IMR-90 (cell line): ENCODE data around the gene CDH13. TPM values are rescaled to one million over a fixed set of nuclear protein-coding genes. Genes with fewer than 3 reads are reported as not detected.

Source experiments
- ATAC-seq: fragments of 200-7000 bp; cut with Tn5 transposase; 2 replicates; pipeline ENCODE4 v1.9.1; 2020; ENCODE audit warnings: low read depth, mild to moderate bottlenecking, moderate library complexity
- BruUV-seq: library from RNA; stranded (reverse); fragments of 400-500 nt; replicated peaks from 2 replicates; lab custom pipeline; 2021; lab: Mats Ljungman, UMichigan
- CTCF ChIA-PET: fragments of 300-600 bp; formaldehyde crosslinking; extraction: SDS; loops from one replicate; lab custom pipeline; 2021; ENCODE audit warnings: antibody characterized with exemption; lab: Yijun Ruan, JAX
- POLR2A ChIA-PET: fragments of 300-600 bp; sonication (Branson Sonifier 250); formaldehyde crosslinking; loops from one replicate; lab custom pipeline; 2022; ENCODE audit warnings: antibody characterized with exemption; ENCODE audit not compliant: unreplicated experiment; lab: Charles Lee
- DNase-seq: peaks from one replicate; pipeline ENCODE4 v3.0.0; 2013
- H2AFZ ChIP-seq: replicated peaks from 2 replicates; pipeline ENCODE3; 2013; ENCODE audit warnings: low read length, mild to moderate bottlenecking; ENCODE audit not compliant: poor library complexity
- H2AK5ac ChIP-seq: 2 replicates; pipeline ENCODE4 v1.6.1; 2013; ENCODE audit warnings: low read depth, low read length, inconsistent platforms
- H2AK9ac ChIP-seq: replicated peaks from 2 replicates; pipeline ENCODE3; 2013; ENCODE audit warnings: mild to moderate bottlenecking, low read depth, low read length, moderate library complexity; ENCODE audit not compliant: poor library complexity
- H2BK120ac ChIP-seq: 2 replicates; pipeline ENCODE4 v1.6.1; 2013; ENCODE audit warnings: low read depth, low read length, inconsistent platforms
- H2BK15ac ChIP-seq: 3 replicates; pipeline ENCODE4 v1.6.1; 2013; ENCODE audit warnings: low read depth, low read length, inconsistent platforms
- H2BK20ac ChIP-seq: 2 replicates; pipeline ENCODE4 v1.6.1; 2013; ENCODE audit warnings: low read depth, mild to moderate bottlenecking, inconsistent platforms, low read length, moderate library complexity
- H2BK5ac ChIP-seq: 2 replicates; pipeline ENCODE4 v1.6.1; 2013; ENCODE audit warnings: mild to moderate bottlenecking, low read depth, low read length, inconsistent platforms; ENCODE audit not compliant: poor library complexity, severe bottlenecking
- H3K14ac ChIP-seq: replicated peaks from 2 replicates; pipeline ENCODE4 v1.6.1; 2013; ENCODE audit warnings: low read depth, low read length, inconsistent platforms
- H3K18ac ChIP-seq: 2 replicates; pipeline ENCODE4 v1.6.1; 2013; ENCODE audit warnings: low read depth, low read length, control low read depth
- H3K23ac ChIP-seq: 2 replicates; pipeline ENCODE4 v1.6.1; 2013; ENCODE audit warnings: low read depth, low read length, inconsistent platforms
- H3K27ac ChIP-seq: 2 replicates; pipeline ENCODE4 v1.5.1; 2013; ENCODE audit warnings: mild to moderate bottlenecking, control low read depth, low read length; ENCODE audit not compliant: insufficient read depth
- H3K27me3 ChIP-seq: 2 replicates; pipeline ENCODE4 v1.6.1; 2013; ENCODE audit warnings: low read length; ENCODE audit not compliant: control insufficient read depth, insufficient read depth
- H3K36me3 ChIP-seq: 2 replicates; pipeline ENCODE4 v1.6.1; 2013; ENCODE audit warnings: low read length, mixed read lengths; ENCODE audit not compliant: control insufficient read depth, insufficient read depth
- H3K4ac ChIP-seq: 2 replicates; pipeline ENCODE4 v1.6.1; 2013; ENCODE audit warnings: low read depth, low read length, inconsistent platforms
- H3K4me1 ChIP-seq: 2 replicates; pipeline ENCODE4 v1.6.1; 2013; ENCODE audit warnings: low read length, mixed read lengths; ENCODE audit not compliant: control insufficient read depth, insufficient read depth
- H3K4me2 ChIP-seq: 2 replicates; pipeline ENCODE4 v1.6.1; 2013; ENCODE audit warnings: low read depth, mild to moderate bottlenecking, control low read depth, low read length, moderate library complexity
- H3K4me3 ChIP-seq: 2 replicates; pipeline ENCODE4 v1.5.1; 2013; ENCODE audit warnings: low read depth, mild to moderate bottlenecking, control low read depth, low read length, moderate library complexity; ENCODE audit not compliant: insufficient read depth
- H3K56ac ChIP-seq: 2 replicates; pipeline ENCODE4 v1.6.1; 2013; ENCODE audit warnings: low read length, inconsistent platforms; ENCODE audit not compliant: insufficient read depth; ENCODE audit errors: extremely low read depth
- H3K79me1 ChIP-seq, 2 experiments: 2 replicates each; pipeline ENCODE4 v1.6.1; 2013; ENCODE audit warnings: low read length in 2 of 2, inconsistent platforms in 1 of 2, low read depth in 1 of 2
- H3K9ac ChIP-seq: 2 replicates; pipeline ENCODE4 v1.6.1; 2013; ENCODE audit warnings: low read depth, low read length, control low read depth
- H3K9me1 ChIP-seq: 2 replicates; pipeline ENCODE4 v1.6.1; 2013; ENCODE audit warnings: low read length, inconsistent platforms; ENCODE audit not compliant: insufficient read depth
- H3K9me3 ChIP-seq: 2 replicates; pipeline ENCODE4 v1.6.1; 2013; ENCODE audit warnings: low read length; ENCODE audit not compliant: control insufficient read depth, insufficient read depth
- H4K20me1 ChIP-seq: 2 replicates; pipeline ENCODE4 v1.6.1; 2013; ENCODE audit warnings: low read length, inconsistent platforms; ENCODE audit not compliant: insufficient read depth
- H4K5ac ChIP-seq: 2 replicates; pipeline ENCODE4 v1.6.1; 2013; ENCODE audit warnings: mild to moderate bottlenecking, low read depth, low read length, control low read depth
- H4K8ac ChIP-seq, 2 experiments: 2 replicates each; pipeline ENCODE4 v1.6.1; 2013; ENCODE audit warnings: low read depth in 2 of 2, low read length in 2 of 2, control low read depth in 1 of 2, inconsistent platforms in 1 of 2
- H4K91ac ChIP-seq: 2 replicates; pipeline ENCODE4 v1.6.1; 2013; ENCODE audit warnings: low read depth, low read length, inconsistent platforms; ENCODE audit not compliant: insufficient read depth
- BHLHE40 ChIP-seq: fragments of 150-350 bp; IDR thresholded peaks from 2 replicates; pipeline ENCODE4 v1.6.1; 2016; ENCODE audit warnings: mild to moderate bottlenecking, low read depth, low read length
- CEBPB ChIP-seq: IDR thresholded peaks from 2 replicates; pipeline ENCODE4 v1.6.1; 2012; ENCODE audit warnings: low read depth, low read length, improper control_type of control experiment
- CHD1 ChIP-seq: IDR thresholded peaks from 2 replicates; pipeline ENCODE4 v1.6.1; 2012; ENCODE audit warnings: low read depth, low read length, improper control_type of control experiment
- CTCF ChIP-seq: conservative IDR thresholded peaks from 2 replicates; pipeline ENCODE4 v1.5.1; 2012; ENCODE audit warnings: mild to moderate bottlenecking, low read depth, low read length, improper control_type of control experiment
- FOS ChIP-seq: fragments of 150-350 bp; IDR thresholded peaks from 2 replicates; pipeline ENCODE4 v1.6.1; 2016; ENCODE audit warnings: low read depth, low read length
- MAFK ChIP-seq: IDR thresholded peaks from 2 replicates; pipeline ENCODE4 v1.6.1; 2012; ENCODE audit warnings: low read depth, low read length, improper control_type of control experiment
- MXI1 ChIP-seq: IDR thresholded peaks from 2 replicates; pipeline ENCODE4 v1.6.1; 2012; ENCODE audit warnings: low read depth, mild to moderate bottlenecking, low read length, moderate library complexity, borderline replicate concordance
- NFE2L2 ChIP-seq: fragments of 150-350 bp; IDR thresholded peaks from 2 replicates; pipeline ENCODE4 v1.6.1; 2016; ENCODE audit warnings: low read depth, mild to moderate bottlenecking, low read length
- RCOR1 ChIP-seq: IDR thresholded peaks from 2 replicates; pipeline ENCODE4 v1.6.1; 2012; ENCODE audit warnings: mild to moderate bottlenecking, low read length, improper control_type of control experiment; ENCODE audit not compliant: insufficient replicate concordance
- RFX5 ChIP-seq: IDR thresholded peaks from 2 replicates; pipeline ENCODE4 v1.8.0; 2012; ENCODE audit warnings: low read depth, mild to moderate bottlenecking, low read length, moderate library complexity
- SMC3 ChIP-seq: fragments of 150-350 bp; IDR thresholded peaks from 2 replicates; pipeline ENCODE4 v1.6.1; 2016; ENCODE audit warnings: low read depth, mild to moderate bottlenecking, antibody characterized with exemption, low read length, moderate library complexity
- USF2 ChIP-seq: fragments of 150-350 bp; IDR thresholded peaks from 2 replicates; pipeline ENCODE4 v1.6.1; 2017; ENCODE audit warnings: mild to moderate bottlenecking, antibody characterized with exemption, low read length, low read depth
- WGBS, 2 experiments: methylation state at CpG; one replicate each; pipeline versions ENCODE4 v1.1.5 to v1.1.7; 2013; ENCODE audit warnings: missing lambda C conversion rate in 2 of 2; ENCODE audit not compliant: insufficient read length in 1 of 2; ENCODE audit errors: extremely low coverage in 2 of 2; 5-methylcytosine and 5-hydroxymethylcytosine counted together
- dilution Hi-C: fragments of 300-500 bp; cut with HindIII; formaldehyde crosslinking; loops from one replicate; pipeline ENCODE4 v1.14.3; 2018; ENCODE audit warnings: low sequenced_read_pairs; ENCODE audit not compliant: unreplicated experiment
- in situ Hi-C: fragments of 300-500 bp; cut with MboI; formaldehyde crosslinking; loops from 3 replicates; pipeline ENCODE4 v1.14.3; 2019; ENCODE audit warnings: low sequenced_read_pairs, inconsistent platforms, mixed read lengths
- intact Hi-C: fragments of 100-400 bp; cut with micrococcal nuclease; formaldehyde crosslinking; loops from 2 replicates; pipeline ENCODE4 v1.10.0; 2022
- polyA plus RNA-seq, 3 experiments: library from polyadenylated mRNA; depleted of rRNA; stranded (reverse); fragments of >200 nt; gene quantifications; 2 replicates each; pipeline ENCODE4 v1.2.3, GENCODE V29; 2012; ENCODE audit warnings: low replicate concordance in 1 of 3
- total RNA-seq: library from RNA; depleted of rRNA; stranded (reverse); fragments of >200 nt; gene quantifications from 2 replicates; pipeline ENCODE4 v1.2.3, GENCODE V29; 2012

CDH13 gene
- total and polyA plus RNA-seq, 2 of the 4 experiments (the other 2 are of a cell fraction) = 61.6 to 74.7 TPM

- Histone ChIP-seq H3K4me3 (no peak overlapping the region), H3K79me1 (peaks cover 10 to 34% of the 10 kb centered on the region in 2 experiments), H2BK120ac (no peak overlapping the region), H3K56ac (no peak overlapping the region), H3K27me3 (no peaks in the 10 kb centered on the region), H3K36me3 (no peaks in the 10 kb centered on the region), H3K4ac (no peak overlapping the region), H4K5ac (no peak overlapping the region), H3K4me1 (no peaks in the 10 kb centered on the region), H4K20me1 (no peaks in the 10 kb centered on the region), H3K9me1 (no peaks in the 10 kb centered on the region; the same call in 1 of the 2 replicates), H3K4me2 (no peak overlapping the region), H2BK15ac (no peak overlapping the region), H2AK5ac (no peak overlapping the region), H2AK9ac (no peak overlapping the region), H2AFZ (no peak overlapping the region), H4K8ac (no peak overlapping the region), H3K18ac (no peak overlapping the region), H4K91ac (no peak overlapping the region), H2BK20ac (no peak overlapping the region), H3K9ac (no peak overlapping the region), H3K9me3 (no peaks in the 10 kb centered on the region), H2BK5ac (no peak overlapping the region), H3K23ac (no peak overlapping the region), H3K14ac (no peak overlapping the region), H3K27ac (no peak overlapping the region)
- BruUV-seq = no TSS peak
- no peak for TF ChIP-seq CEBPB
- no peak for TF ChIP-seq SMC3
- TF ChIP-seq FOS = no peak
- no peak for TF ChIP-seq CHD1
- TF ChIP-seq MXI1 = no peak
- TF ChIP-seq BHLHE40 = no peak
- no peak for TF ChIP-seq RCOR1
- TF ChIP-seq CTCF = no peak
- no peak for TF ChIP-seq MAFK
- TF ChIP-seq USF2 = no peak
- TF ChIP-seq NFE2L2 = no peak
- TF ChIP-seq RFX5 = no peak
- in situ Hi-C loops (no loop called here), dilution Hi-C loops (no loop called here), intact Hi-C loops (no loop called here)
- 86% methylated on average over 2 of the region's 4 CpGs; no CpG with 5 or more reads in 1 of the 2 experiments for WGBS, 2 experiments
- no peak for DNase-seq
- CTCF ChIA-PET = no interaction called here
- POLR2A ChIA-PET = no interaction called here
- ATAC-seq = no peak
These were observed 141.0 kb downstream of the CDH13 start for GRCh38 chr16:82767808-82768207.
